ENCODE results near the gene CCDC192.

CCDC192 gene

DNA sequence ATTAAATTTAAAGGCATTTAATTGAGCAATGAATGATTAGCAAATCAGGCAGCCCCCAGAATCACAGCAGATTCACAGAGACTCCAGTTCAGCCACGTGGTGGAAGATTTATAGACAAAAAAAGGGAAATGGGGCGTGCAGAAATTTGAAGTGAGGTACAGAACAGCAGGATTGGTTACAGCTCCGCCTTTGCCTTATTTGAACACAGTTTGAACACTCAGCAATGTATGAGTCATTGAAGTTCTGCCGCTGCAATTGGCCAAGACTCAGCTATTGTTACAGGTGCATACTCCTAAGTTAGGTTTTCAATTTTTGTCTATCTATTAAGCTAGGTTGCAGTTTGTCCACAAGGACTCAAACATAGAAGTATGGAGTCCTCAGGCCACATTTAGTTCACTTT lies 222.7 kb downstream of the CCDC192 start:
- H3K4me1 ChIP-seq (ENCODE audit: low read depth, poor library complexity, severe bottlenecking) = peaks cover 8% of the 10 kb centered on the region
- no peak overlapping the region for H2AFZ ChIP-seq (ENCODE audit: low read depth)
- H3K36me3 ChIP-seq (ENCODE audit: insufficient read depth) = no peaks in the 10 kb centered on the region
- no peaks in the 10 kb centered on the region for H3K79me2 ChIP-seq (ENCODE audit: insufficient read depth, low read depth)
- H3K4me2 ChIP-seq = no peak overlapping the region
- no peak overlapping the region for H3K27ac ChIP-seq
- no peak overlapping the region for H3K4me3 ChIP-seq (IDR thresholded peaks at IDR 0.05; ENCODE audit: insufficient read depth, low read depth, low read length)
- no peak overlapping the region for H3K9ac ChIP-seq
- TF ChIP-seq CTCF (conservative IDR thresholded peaks at IDR 0.05; ENCODE audit: low read depth, low read length) = no peak
- H3K27me3 ChIP-seq (ENCODE audit: insufficient read depth, low read depth) = no peaks in the 10 kb centered on the region
- no peaks in the 10 kb centered on the region for H4K20me1 ChIP-seq (ENCODE audit: insufficient read depth)

- H3K27ac ChIP-seq = no peak overlapping the region
- H3K4me1 ChIP-seq (ENCODE audit: low read depth, poor library complexity, severe bottlenecking) = peaks cover 8% of the 10 kb centered on the region
- no peaks in the 10 kb centered on the region for H3K27me3 ChIP-seq (ENCODE audit: insufficient read depth, low read depth)
- no peaks in the 10 kb centered on the region for H4K20me1 ChIP-seq (ENCODE audit: insufficient read depth)
- no peak overlapping the region for H3K9ac ChIP-seq
- no peak overlapping the region for H3K4me2 ChIP-seq
- H3K36me3 ChIP-seq (ENCODE audit: insufficient read depth) = no peaks in the 10 kb centered on the region
- no peak overlapping the region for H2AFZ ChIP-seq (ENCODE audit: low read depth)
- TF ChIP-seq CTCF (conservative IDR thresholded peaks at IDR 0.05; ENCODE audit: low read depth, low read length) = no peak
- no peak overlapping the region for H3K4me3 ChIP-seq (IDR thresholded peaks at IDR 0.05; ENCODE audit: insufficient read depth, low read depth, low read length)
- no peaks in the 10 kb centered on the region for H3K79me2 ChIP-seq (ENCODE audit: insufficient read depth, low read depth)
These were observed 223.8 kb downstream of the CCDC192 start for GRCh38 chr5:127926974-127927373.

GRCh38 chr5:127928053-127928452 lies 224.9 kb downstream of the CCDC192 start:
- Histone ChIP-seq H4K20me1 (ENCODE audit: insufficient read depth) (no peaks in the 10 kb centered on the region), H3K79me2 (ENCODE audit: insufficient read depth, low read depth) (no peaks in the 10 kb centered on the region), H3K27me3 (ENCODE audit: insufficient read depth, low read depth) (no peaks in the 10 kb centered on the region), H3K36me3 (ENCODE audit: insufficient read depth) (no peaks in the 10 kb centered on the region), H3K4me2 (no peak overlapping the region), H2AFZ (ENCODE audit: low read depth) (no peak overlapping the region), H3K9ac (no peak overlapping the region), H3K4me1 (ENCODE audit: low read depth, poor library complexity, severe bottlenecking) (peaks cover 8% of the 10 kb centered on the region), H3K27ac (no peak overlapping the region), H3K4me3 (IDR thresholded peaks at IDR 0.05; ENCODE audit: insufficient read depth, low read depth, low read length) (no peak overlapping the region)
- no peak for TF ChIP-seq CTCF (conservative IDR thresholded peaks at IDR 0.05; ENCODE audit: low read depth, low read length)

DNA sequence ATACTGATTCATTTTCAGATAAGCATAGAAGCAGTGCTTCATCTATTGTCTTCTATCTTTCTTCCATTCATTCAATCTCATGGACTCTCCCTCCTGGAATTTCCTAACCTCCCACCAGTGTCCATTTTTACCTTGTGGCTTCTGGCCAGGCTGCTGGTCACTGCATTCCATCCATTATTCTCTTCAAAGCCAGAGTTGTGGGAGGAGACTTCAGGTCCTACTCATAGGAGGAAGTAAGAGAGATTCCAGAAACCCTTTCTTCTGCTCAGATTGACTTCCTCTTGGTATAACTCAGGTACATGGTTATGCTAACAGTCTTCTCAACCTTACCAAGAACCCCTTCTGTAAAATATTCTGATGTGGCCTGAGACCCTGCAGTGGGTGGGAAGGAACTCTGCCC lies 227.1 kb downstream of the CCDC192 start:
- no peaks in the 10 kb centered on the region for H3K27me3 ChIP-seq (ENCODE audit: insufficient read depth, low read depth)
- no peak overlapping the region for H3K27ac ChIP-seq
- no peaks in the 10 kb centered on the region for H4K20me1 ChIP-seq (ENCODE audit: insufficient read depth)
- H3K4me1 ChIP-seq (ENCODE audit: low read depth, poor library complexity, severe bottlenecking) = no peaks in the 10 kb centered on the region
- H3K36me3 ChIP-seq (ENCODE audit: insufficient read depth) = no peaks in the 10 kb centered on the region
- no peak overlapping the region for H3K4me3 ChIP-seq (IDR thresholded peaks at IDR 0.05; ENCODE audit: insufficient read depth, low read depth, low read length)
- no peaks in the 10 kb centered on the region for H3K79me2 ChIP-seq (ENCODE audit: insufficient read depth, low read depth)
- no peak overlapping the region for H2AFZ ChIP-seq (ENCODE audit: low read depth)
- H3K4me2 ChIP-seq = no peak overlapping the region
- H3K9ac ChIP-seq = no peak overlapping the region
- TF ChIP-seq CTCF (conservative IDR thresholded peaks at IDR 0.05; ENCODE audit: low read depth, low read length) = no peak

- TF ChIP-seq CTCF (conservative IDR thresholded peaks at IDR 0.05; ENCODE audit: low read depth, low read length) = no peak
- Histone ChIP-seq H3K27me3 (ENCODE audit: insufficient read depth, low read depth) (no peaks in the 10 kb centered on the region), H3K27ac (no peak overlapping the region), H3K4me3 (IDR thresholded peaks at IDR 0.05; ENCODE audit: insufficient read depth, low read depth, low read length) (no peak overlapping the region), H3K9ac (no peak overlapping the region), H3K4me2 (no peak overlapping the region), H3K36me3 (ENCODE audit: insufficient read depth) (no peaks in the 10 kb centered on the region), H4K20me1 (ENCODE audit: insufficient read depth) (no peaks in the 10 kb centered on the region), H2AFZ (ENCODE audit: low read depth) (no peak overlapping the region), H3K4me1 (ENCODE audit: low read depth, poor library complexity, severe bottlenecking) (no peaks in the 10 kb centered on the region), H3K79me2 (ENCODE audit: insufficient read depth, low read depth) (no peaks in the 10 kb centered on the region)
These were observed 228.2 kb downstream of the CCDC192 start for GRCh38 chr5:127931396-127931795.

Measured in KMS-11 (cell line).